SJSA1 (cell line): ENCODE results near the gene CPNE5. TPM values are rescaled to one million over a fixed set of nuclear protein-coding genes. Genes with fewer than 3 reads are reported as not detected.
"Not testable (repeated sequence)": the region's sequence is repeated elsewhere in the genome, so short reads cannot be mapped to it uniquely, and the experiment has no call there.

Source experiments
- DNase-seq, 2 experiments: peaks; one replicate each; pipeline ENCODE4 v3.0.0-alpha.2; 2015 to 2020; ENCODE audit warnings: low spot score in 2 of 2, low read depth in 1 of 2
- H3K27ac ChIP-seq: fragments of 250-450 bp; sonication (Bioruptor Pico); 2 replicates; pipeline ENCODE4 v1.5.1; 2020; ENCODE audit warnings: mild to moderate bottlenecking, moderate library complexity
- H3K27me3 ChIP-seq: fragments of 250-450 bp; sonication (Bioruptor Pico); replicated peaks from 2 replicates; pipeline ENCODE4 v1.5.1; 2020; ENCODE audit warnings: mild to moderate bottlenecking, moderate library complexity
- H3K36me3 ChIP-seq: fragments of 250-450 bp; sonication (Bioruptor Pico); 2 replicates; pipeline ENCODE4 v1.5.1; 2020; ENCODE audit warnings: mild to moderate bottlenecking
- H3K4me1 ChIP-seq: fragments of 250-450 bp; sonication (Bioruptor Pico); replicated peaks from 2 replicates; pipeline ENCODE4 v1.6.1; 2021; ENCODE audit warnings: mild to moderate bottlenecking
- H3K4me3 ChIP-seq: fragments of 250-450 bp; sonication (Bioruptor Pico); 2 replicates; pipeline ENCODE4 v1.5.1; 2020; ENCODE audit warnings: mild to moderate bottlenecking
- H3K9me3 ChIP-seq: fragments of 250-450 bp; sonication (Bioruptor Pico); replicated peaks from 2 replicates; pipeline ENCODE4 v1.5.1; 2020; ENCODE audit warnings: mild to moderate bottlenecking
- total RNA-seq: library from RNA; depleted of rRNA; stranded (reverse); fragments of >200 nt; shearing (Covaris generic); gene quantifications from 2 replicates; pipeline ENCODE4 v1.2.3, GENCODE V29; 2014

The CPNE5 gene
- total RNA-seq, 1 experiment from 2014 or later = 0.08 TPM

DNA sequence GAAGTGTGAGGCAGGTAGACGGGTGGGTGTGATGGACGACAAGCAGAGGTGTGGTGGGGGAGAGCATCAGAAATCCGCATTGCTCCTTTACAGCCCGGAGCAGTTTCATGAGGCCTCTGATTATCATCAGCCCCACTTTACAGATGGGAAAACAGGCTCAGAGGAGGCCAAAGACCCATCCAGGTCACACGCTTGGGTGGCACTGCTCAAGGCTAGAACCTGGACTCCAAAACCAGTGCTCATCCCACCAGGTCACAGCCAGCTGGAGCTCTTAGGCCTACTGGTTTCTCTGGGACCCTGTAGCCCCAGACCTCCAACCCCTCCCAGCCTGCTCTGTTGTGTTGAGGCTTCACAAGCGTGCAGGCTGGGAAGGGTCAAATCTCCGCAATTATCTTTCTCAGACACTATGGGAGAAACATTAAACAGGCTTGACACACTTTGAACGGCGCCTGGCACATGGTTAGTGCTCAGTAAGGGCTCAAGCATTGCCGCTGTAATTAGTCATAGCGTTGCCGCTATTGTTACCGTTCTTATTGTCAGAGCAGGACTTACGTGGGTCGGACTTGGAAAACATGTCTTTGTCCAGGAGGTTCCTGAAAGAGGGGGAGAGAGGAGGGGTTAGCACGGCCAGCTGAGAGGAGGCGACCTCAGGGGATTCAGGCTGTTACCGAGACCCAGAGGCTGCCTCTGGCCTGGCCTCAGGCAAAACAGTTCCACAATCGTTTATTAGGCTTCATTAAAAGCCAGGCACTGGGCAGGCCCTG lies 16.6 kb downstream of the CPNE5 start:
- H3K4me3 ChIP-seq = no peak overlapping the region
- H3K4me1 ChIP-seq = peaks cover 11% of the 10 kb centered on the region
- no peaks in the 10 kb centered on the region for H3K27me3 ChIP-seq
- H3K36me3 ChIP-seq = no peaks in the 10 kb centered on the region
- no peak for DNase-seq
- H3K9me3 ChIP-seq = no peaks in the 10 kb centered on the region
- H3K27ac ChIP-seq = no peak overlapping the region

DNA sequence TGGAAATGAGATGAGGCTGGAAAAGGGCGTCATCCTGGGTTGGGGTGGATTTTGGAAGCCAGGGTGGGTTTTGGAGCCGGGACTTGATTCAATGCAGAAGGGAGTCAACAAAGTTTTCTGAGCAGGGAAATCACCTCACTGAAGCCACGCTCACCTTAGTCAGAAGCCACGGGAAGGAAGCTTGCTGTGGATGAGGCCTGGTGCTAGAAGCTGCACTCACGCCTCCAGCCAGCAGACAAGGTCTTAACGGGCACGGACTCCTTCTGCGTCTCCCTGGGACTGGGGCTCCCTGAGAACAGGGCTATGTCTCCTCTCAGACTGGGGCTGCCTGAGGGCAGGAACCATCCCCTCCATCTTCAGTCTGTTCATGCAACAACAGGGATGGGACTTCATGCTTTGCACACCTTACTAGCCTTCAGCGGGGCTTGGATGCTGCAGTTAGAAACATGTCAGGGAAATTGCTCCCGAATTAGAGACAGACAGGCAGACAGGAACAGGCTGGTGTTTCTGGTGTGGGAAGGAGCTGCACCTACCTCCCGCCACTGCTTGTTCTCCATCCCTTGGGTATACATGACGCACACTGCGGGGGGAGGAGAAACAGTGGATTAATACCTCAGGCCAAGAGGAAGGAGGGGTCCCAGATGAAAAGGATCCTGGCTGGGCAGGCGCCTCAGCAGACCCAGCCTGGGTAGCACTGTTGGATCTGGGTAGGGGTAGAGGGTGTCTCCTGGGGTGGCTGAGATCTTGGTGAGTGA lies 17.5 kb downstream of the CPNE5 start:
- Histone ChIP-seq H3K4me1 (peaks cover 2% of the 10 kb centered on the region), H3K36me3 (no peaks in the 10 kb centered on the region)
- DNase-seq = no peak

GRCh38 chr6:36820700-36821580 lies 18.3 kb downstream of the CPNE5 start:
- DNase-seq = no peak
- no peak overlapping the region for H3K4me3 ChIP-seq
- no peaks in the 10 kb centered on the region for H3K27me3 ChIP-seq
- no peaks in the 10 kb centered on the region for H3K36me3 ChIP-seq
- no peaks in the 10 kb centered on the region for H3K9me3 ChIP-seq
- H3K4me1 ChIP-seq = no peaks in the 10 kb centered on the region
- H3K27ac ChIP-seq = no peak overlapping the region

More for the DNA sequence above, 17.5 kb downstream of the CPNE5 start:
- Histone ChIP-seq H3K27ac (no peak overlapping the region), H3K27me3 (no peaks in the 10 kb centered on the region), H3K9me3 (no peaks in the 10 kb centered on the region), H3K4me3 (no peak overlapping the region)

DNA sequence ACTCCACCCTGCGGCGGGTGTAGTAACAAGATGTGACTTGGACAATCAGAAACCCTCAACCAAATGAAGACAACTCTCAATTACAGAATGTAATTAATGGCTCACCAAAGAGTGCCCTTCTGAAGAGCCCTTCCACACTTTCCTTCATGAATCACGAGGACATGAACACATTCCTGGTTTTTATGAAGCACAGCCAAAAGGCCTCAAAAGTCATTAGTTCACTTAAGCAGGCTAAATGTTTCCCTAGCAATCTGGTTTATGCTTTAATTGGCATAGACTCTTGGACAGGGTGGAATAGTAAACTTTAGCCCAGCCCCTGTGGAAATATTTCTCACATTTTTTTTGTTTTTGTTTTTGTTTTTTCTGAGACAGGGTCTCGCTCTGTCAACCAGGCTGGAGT lies 20.5 kb downstream of the CPNE5 start:
- Histone ChIP-seq H3K27me3 (no peaks in the 10 kb centered on the region), H3K27ac (no peak overlapping the region), H3K36me3 (no peaks in the 10 kb centered on the region), H3K4me1 (no peaks in the 10 kb centered on the region), H3K4me3 (no peak overlapping the region), H3K9me3 (no peaks in the 10 kb centered on the region)
- DNase-seq = no peak

DNA sequence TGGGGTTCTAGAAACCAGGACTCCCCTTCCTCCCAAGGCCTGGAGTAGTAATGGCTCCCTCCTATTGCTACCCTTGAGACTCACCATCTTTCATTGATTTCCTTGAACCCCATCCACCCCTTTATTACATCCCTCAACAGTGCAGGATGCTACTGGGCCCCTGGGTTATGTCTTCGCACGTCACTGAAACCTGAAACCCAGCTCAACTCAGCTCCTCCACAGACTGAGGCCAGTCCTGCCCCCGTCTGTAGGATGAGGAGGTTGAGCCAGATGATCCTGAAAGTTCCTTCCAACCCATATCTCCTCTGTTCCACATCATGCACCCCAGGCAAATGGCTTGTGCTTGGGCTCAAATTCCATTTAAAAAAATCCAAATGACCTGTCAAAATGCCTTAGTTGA lies 21.4 kb downstream of the CPNE5 start:
- Histone ChIP-seq H3K36me3 (no peaks in the 10 kb centered on the region), H3K27ac (no peak overlapping the region), H3K27me3 (no peaks in the 10 kb centered on the region), H3K9me3 (no peaks in the 10 kb centered on the region), H3K4me3 (no peak overlapping the region), H3K4me1 (no peaks in the 10 kb centered on the region)
- no peak for DNase-seq

DNA sequence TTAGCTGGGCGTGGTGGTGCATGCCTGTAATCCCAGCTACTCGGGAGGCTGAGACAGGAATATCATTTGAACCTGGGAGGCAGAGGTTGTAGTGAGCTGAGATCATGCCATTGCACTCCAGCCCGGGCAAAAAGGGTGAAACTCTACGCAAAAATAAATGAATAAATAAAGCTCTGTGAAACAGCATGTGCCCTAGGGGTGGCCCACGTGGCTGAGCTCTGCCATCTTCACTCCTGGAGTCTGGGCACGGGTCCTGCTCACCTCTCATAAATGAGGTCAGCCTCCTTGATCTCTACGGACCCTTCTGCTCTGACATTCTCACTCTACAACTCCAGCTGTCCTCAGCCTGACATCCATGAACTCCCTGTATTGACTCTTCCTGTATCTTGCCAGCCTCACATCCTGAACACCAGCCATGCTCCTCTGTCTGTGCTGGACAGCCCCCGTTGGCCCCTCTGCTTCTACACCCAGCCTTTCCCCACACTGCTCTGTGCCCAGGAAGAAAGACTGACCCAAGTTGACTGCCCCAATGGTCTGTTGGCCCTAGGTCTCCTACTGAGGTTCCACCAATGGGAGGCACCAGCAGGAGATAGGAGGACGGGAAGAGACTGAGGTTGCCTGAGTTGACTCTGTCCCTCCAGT lies 21.9 kb downstream of the CPNE5 start:
- DNase-seq = no peak

GRCh38 chr6:36815962-36816735 lies 23.1 kb downstream of the CPNE5 start:
- H3K4me1 ChIP-seq = no peaks in the 10 kb centered on the region
- H3K4me3 ChIP-seq = no peak overlapping the region
- no peaks in the 10 kb centered on the region for H3K27me3 ChIP-seq
- H3K27ac ChIP-seq = no peak overlapping the region
- no peaks in the 10 kb centered on the region for H3K36me3 ChIP-seq
- no peaks in the 10 kb centered on the region for H3K9me3 ChIP-seq
- DNase-seq = no peak

More for the DNA sequence above, 21.9 kb downstream of the CPNE5 start:
- Histone ChIP-seq H3K4me3 (no peak overlapping the region), H3K4me1 (no peaks in the 10 kb centered on the region), H3K36me3 (no peaks in the 10 kb centered on the region), H3K27ac (no peak overlapping the region), H3K27me3 (no peaks in the 10 kb centered on the region), H3K9me3 (no peaks in the 10 kb centered on the region)

GRCh38 chr6:36814249-36814648 lies 25.0 kb downstream of the CPNE5 start:
- Histone ChIP-seq H3K9me3 (no peaks in the 10 kb centered on the region), H3K4me3 (no peak overlapping the region), H3K27ac (no peak overlapping the region), H3K36me3 (no peaks in the 10 kb centered on the region), H3K4me1 (no peaks in the 10 kb centered on the region), H3K27me3 (no peaks in the 10 kb centered on the region)
- DNase-seq = no peak

GRCh38 chr6:36813526-36813925 lies 25.7 kb downstream of the CPNE5 start:
- no peak overlapping the region for H3K4me3 ChIP-seq
- no peaks in the 10 kb centered on the region for H3K9me3 ChIP-seq
- no peaks in the 10 kb centered on the region for H3K27me3 ChIP-seq
- no peak for DNase-seq
- no peaks in the 10 kb centered on the region for H3K4me1 ChIP-seq
- no peaks in the 10 kb centered on the region for H3K36me3 ChIP-seq
- no peak overlapping the region for H3K27ac ChIP-seq

- not testable (repeated sequence) for DNase-seq, H3K27ac ChIP-seq, H3K4me3 ChIP-seq, H3K36me3 ChIP-seq, H3K4me1 ChIP-seq, H3K27me3 ChIP-seq, H3K9me3 ChIP-seq
Observed at GRCh38 chr6:36813047-36813446, 26.2 kb downstream of the CPNE5 start.

GRCh38 chr6:36809941-36810803 lies 29.1 kb downstream of the CPNE5 start:
- H3K9me3 ChIP-seq = no peaks in the 10 kb centered on the region
- H3K27ac ChIP-seq = no peak overlapping the region
- H3K4me1 ChIP-seq = no peaks in the 10 kb centered on the region
- no peaks in the 10 kb centered on the region for H3K27me3 ChIP-seq
- no peak overlapping the region for H3K4me3 ChIP-seq
- no peaks in the 10 kb centered on the region for H3K36me3 ChIP-seq
- DNase-seq = no peak

DNA sequence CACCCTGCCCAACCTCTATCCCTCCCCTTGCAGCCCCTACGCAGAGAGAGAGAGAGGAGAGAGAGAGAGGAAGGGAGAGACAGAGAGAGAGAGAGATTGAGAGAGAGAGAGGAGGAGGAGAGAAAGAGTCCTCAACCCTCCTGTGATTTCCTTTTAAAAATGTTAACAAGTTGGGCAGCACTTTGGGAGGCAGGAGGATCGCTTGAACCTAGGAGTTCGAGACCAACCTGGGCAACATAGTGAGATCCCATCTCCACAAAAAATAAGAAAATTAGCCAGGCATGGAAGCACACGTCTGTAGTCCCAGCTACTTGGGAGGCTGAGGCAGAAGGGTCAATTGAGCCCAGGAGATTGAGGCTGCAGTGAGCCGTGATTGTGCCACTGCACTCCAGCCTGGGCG lies 30.1 kb downstream of the CPNE5 start:
- Histone ChIP-seq H3K4me3 (no peak overlapping the region), H3K4me1 (no peaks in the 10 kb centered on the region), H3K9me3 (no peaks in the 10 kb centered on the region), H3K36me3 (no peaks in the 10 kb centered on the region), H3K27me3 (no peaks in the 10 kb centered on the region), H3K27ac (no peak overlapping the region)
- DNase-seq = no peak
